ENCODE measurements around the gene BET1.
A peak's percentile ranks its signal among the peaks of the same experiment; 100 is the strongest.
"Not testable (repeated sequence)": the region's sequence is repeated elsewhere in the genome, so short reads cannot be mapped to it uniquely, and the experiment has no call there.

Gene BET1

DNA sequence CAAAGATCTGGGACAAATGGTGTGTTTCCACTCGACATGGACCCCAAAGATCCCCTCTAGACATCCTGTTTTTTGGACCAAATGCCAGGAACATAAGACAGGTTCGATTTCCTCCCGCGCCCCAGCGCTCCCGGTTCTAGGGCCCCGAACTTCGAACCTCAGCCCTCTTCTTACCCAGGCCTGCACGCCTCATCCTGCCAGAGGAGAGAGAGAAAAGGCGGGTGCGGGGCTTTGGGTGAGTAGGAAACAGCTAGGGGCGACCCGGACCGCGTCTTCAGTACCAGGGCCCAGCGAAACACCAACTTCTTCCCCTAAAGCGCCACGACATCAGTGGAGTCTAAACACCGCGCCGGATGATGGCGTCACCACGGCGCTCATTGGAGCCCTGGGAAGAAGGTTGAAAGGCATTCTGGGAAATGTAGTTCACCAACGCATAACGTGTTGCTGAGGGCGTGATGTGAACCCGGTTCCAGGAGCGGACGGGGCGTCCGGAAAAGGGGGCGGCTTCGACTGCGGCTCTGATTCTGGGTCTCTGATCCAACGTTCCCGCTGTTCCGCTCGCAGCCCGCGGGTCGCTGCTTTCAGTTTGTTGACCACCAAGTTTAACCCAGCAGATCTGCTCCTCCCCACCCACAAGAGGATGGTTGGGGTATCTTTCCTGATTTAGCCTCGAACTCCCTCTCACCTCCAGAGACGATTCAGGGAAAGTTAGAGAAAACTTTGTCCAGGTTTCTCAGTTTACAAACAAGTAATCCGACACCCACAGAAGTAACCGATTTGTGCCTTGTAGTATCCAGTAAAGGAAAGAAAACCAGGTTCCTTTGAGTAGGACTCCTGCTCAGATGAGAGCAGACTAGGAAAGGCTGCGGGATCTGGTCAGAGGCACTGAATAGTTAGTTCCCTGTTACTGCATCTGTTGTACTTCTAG lies at the start of gene BET1:
TSS of gene BET1 (minus strand) at position 332 of the 928 bp plus-strand sequence. CDS start at position 193, 139 bp downstream.
- DNase-seq (ENCODE audit: low spot score): peak; percentile 91

- no peak for DNase-seq (ENCODE audit: low spot score)
These were observed 49.4 kb upstream of the BET1 start for GRCh38 chr7:94053532-94053931.

- DNase-seq (ENCODE audit: low spot score): no peak
These were observed 48.4 kb upstream of the BET1 start for GRCh38 chr7:94052398-94053180.

GRCh38 chr7:94050046-94050445 lies 45.9 kb upstream of the BET1 start:
- no peak for DNase-seq (ENCODE audit: low spot score)

DNA sequence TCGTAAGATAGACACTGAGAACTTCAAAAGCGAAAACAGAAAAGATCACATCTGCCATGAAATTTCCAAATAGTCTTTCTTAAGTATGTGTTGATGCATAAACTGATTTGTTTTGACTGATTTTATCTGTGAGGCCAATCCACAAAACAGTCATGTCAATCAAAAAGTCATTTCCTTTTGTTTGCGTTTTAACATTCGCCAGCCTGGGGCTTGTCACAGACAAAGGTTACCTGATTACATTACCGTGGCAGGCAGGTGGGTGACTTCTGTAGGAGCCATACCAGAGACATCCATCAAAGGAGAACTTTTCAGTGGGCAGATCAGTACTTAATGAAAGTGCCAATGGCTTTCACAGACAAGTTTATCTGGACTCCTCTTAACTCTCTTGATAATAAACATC lies 45.5 kb upstream of the BET1 start:
- no peak for DNase-seq (ENCODE audit: low spot score)

DNA sequence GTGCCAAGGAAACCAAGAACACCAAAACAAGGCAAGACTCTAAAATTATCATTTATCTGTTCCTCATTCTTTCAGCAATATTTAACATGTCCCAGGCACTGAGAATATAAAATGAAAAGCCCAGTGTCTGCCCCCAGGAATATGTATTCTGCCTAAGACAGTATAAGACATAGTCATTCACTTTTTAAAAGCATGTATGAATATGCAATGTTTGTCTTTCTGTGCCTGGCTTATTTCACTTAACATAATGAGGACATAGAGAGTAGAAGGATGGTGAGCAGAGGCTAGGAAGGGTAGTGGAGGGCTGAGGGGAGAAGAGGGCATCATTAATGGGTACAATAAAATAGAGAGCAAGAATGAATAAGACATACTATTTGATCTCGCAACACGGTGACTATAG lies 44.6 kb upstream of the BET1 start:
- no peak for DNase-seq (ENCODE audit: low spot score)

- no peak for DNase-seq (ENCODE audit: low spot score)
These were observed 43.8 kb upstream of the BET1 start for GRCh38 chr7:94047956-94048355.

GRCh38 chr7:94045581-94045980 lies 41.4 kb upstream of the BET1 start:
- no peak for DNase-seq (ENCODE audit: low spot score)

- no peak for DNase-seq (ENCODE audit: low spot score)
These were observed 40.7 kb upstream of the BET1 start for GRCh38 chr7:94044806-94045205.

DNA sequence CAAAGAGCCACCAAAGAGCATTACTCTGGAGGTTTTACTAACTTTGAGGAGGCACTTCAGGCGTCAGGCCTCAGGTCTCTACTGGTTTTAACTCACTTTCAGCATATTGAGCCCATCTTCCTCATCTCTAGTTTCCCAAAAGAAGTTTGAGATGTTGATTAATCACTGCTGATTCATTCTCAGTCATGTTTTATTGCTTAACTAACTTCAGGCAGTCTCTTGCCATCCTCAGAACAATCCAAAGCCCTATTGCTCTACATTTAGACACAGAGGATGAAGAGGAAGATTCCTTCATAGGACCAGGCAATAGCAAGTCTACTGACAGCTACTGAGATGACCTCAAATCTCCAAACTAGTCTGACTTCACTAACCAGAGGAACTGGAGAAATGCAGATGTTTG lies 39.1 kb upstream of the BET1 start:
- no peak for DNase-seq (ENCODE audit: low spot score)

- no peak for DNase-seq (ENCODE audit: low spot score)
These were observed 38.2 kb upstream of the BET1 start for GRCh38 chr7:94042381-94042780.

DNA sequence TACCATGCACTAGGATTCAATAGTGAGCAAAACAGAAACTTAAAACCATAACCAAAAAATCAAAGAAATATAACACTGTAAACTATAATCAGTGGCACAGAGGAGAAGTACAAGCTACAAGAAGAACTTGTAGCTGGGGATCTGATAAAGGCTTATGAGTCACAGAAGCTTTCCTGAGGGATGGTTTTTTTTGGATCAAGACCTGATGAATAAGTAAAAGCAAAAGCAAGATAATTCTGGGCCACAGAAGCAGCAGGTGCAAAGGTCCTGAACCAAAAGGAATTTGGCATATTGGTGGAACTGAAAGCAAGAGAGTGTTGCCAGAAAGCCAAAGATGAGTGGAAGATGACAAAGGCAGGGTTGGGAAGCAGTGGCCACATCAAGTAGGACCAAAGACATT lies 37.4 kb upstream of the BET1 start:
- DNase-seq (ENCODE audit: low spot score): no peak

DNA sequence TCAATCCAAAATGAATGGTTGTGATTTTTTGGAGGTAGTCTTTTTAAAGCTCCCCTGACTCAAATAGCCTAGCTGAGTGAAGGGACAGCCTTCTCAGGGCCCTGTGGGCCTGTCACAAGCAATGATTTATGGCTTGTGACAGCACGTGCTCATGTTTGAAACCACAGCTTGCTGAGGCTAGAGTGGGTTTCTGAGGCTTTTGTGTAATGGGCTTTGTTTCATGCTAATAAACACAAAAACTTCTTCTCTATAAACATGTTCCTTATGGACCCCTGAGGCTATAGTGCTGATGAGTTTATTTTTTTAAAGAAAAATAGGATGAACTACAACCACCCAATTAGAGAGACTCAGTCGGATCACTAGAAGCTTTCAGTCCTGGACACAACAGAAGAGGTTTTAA lies 36.1 kb upstream of the BET1 start:
- no peak for DNase-seq (ENCODE audit: low spot score)

DNA sequence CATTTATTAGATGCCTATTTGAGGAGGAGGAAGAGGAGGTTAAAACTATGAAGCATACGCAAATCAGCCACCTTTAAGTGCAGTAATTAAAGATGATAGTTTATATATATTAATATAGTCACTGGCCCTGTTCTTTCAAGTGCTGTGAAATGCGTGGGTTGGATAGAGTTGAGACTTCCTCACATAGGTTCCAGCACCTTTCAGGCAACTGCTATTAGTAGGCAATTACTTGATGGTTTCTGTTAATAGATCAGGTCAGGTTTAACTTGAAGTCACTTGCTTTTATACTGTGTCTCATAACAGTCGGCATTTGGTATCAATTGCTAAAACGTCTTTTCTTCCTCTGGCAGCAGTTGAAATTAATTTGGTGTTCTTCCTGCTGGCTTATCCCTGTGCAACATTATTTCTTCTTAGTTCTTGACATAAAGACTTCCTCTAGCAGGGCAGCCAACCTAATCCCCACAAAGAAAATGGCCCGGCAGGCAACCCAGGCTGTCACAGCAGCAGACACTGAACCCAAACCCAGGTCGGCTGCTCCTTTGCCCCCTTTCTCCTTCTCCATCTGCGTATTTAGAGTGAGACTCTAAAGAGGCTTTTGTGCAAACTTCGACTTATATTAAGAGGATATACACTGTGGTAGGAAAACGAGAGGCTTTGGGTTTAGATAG lies 35.3 kb upstream of the BET1 start:
- DNase-seq (ENCODE audit: low spot score): no peak

GRCh38 chr7:94031865-94032264 lies 27.7 kb upstream of the BET1 start:
- DNase-seq (ENCODE audit: low spot score): no peak

DNA sequence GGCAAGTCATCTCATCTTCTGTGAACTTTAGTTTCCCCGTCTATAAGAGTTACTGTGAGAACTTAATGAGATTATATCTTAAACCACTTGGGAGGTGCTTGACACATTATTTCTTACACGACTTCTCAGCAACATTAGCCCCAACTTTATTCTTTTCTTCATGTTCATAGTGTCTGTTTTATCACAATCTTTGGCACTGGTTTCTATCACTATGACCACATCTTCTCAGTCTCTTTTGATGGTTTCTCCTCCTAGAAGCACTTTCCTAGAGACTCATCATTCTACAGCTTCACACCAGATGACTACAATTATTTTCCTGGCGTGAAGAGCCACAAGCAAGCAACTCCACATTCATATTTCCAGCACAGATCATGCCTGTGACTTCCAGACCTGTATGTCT lies 26.5 kb upstream of the BET1 start:
- DNase-seq (ENCODE audit: low spot score): no peak

DNA sequence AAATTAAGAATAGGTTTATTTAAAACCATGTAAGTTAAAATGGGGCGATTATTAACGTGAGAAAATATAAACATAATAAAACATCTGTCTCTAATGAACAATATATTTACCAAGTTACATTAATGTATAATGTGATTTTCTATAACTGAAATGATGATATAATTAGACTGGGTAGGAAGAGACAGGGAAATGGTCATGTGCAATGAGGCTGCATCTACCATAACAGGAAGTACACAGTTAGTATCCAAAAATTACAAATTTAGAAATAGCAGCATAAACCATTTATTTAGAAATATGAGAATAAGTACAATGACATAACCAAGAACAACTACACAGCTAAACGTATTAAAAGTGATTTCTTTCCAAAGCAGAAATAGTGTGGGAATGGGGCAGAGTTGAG lies 25.8 kb upstream of the BET1 start:
- DNase-seq (ENCODE audit: low spot score): no peak

- no peak for DNase-seq (ENCODE audit: low spot score)
These were observed 24.6 kb upstream of the BET1 start for GRCh38 chr7:94028768-94029167.

- DNase-seq (ENCODE audit: low spot score): not testable (repeated sequence)
These were observed 22.5 kb upstream of the BET1 start for GRCh38 chr7:94026619-94027018.

DNA sequence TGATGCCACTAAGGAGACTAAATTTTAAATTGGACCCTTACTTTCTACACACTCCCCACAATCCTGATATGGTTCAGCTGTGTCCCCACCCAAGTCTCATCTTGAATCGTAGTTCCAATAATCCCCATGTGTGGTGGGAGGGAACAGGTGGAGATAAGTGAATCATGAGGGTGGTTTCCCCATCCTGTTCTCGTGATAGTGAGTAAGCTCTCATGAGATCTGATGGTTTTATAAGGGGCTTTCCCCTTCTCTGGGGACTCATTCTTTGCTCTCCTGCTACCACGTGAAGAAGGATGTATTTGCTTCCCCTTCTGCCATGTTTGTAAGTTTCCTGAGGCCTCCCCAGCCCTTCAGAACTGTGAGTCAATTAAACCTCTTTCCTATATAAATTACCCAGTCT lies 18.4 kb upstream of the BET1 start:
- no peak for DNase-seq (ENCODE audit: low spot score)

DNA sequence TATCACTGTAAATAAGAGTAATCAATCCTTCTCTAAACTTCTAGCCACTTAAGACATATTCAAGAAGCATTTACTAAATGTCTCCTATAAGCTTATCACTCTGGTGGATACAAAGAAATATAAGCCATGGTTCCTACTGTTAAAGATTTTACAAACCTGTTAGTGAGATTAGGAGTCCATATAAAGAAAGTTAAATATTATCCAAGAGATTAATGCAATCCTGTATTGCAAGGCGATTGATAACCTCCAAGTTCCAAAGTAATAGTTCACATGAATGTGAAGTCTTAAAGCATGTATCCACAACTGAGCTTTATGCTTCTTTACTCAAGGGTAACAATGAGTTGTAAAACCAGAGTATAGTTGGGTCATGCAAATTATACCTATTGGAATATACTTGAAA lies 12.6 kb upstream of the BET1 start:
- no peak for DNase-seq (ENCODE audit: low spot score)

DNA sequence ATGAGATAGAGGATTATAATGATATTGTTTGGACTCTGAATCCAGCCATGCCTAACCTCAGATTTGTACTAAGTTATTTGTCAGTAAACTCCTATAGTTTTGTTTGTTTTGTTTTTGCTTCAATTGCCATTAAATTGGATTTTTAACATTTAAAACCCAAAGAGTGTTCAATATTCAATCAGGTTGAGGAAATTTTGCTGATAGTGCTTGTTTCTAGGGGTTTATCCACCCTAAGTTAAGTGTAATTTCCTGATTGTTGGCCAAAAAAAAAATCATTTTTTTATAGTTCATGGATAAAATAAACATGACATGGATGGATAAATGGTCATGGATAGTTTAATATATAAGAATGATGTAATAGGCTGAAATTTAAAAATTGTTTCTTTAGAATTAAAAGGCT lies 11.4 kb upstream of the BET1 start:
- DNase-seq (ENCODE audit: low spot score): no peak

DNA sequence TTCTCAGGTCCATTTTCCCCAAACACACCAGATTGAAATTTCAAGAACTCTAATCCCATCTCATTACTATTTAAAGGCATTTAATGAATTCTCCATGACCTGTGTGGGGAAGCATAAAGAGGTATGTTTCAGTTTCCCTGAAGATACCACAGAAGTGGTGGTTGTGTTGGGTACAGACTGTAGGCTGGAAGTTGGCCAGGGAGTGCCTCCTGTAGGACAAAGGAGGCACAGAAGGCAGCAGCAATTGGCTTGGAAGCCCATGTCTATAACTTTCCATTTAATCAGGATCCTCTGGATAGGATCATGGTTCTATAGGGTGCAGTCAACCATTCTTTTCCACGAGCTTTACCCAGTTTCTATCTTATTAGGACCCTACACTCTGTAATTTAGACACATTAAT lies 8.6 kb upstream of the BET1 start:
- no peak for DNase-seq (ENCODE audit: low spot score)
